Activated CD8-positive, alpha-beta memory T cell treated with anti-CD3 and anti-CD28 coated beads, Interleukin-2, amount 50 U/mL, for 1 hour (primary cell): ENCODE data around the gene MTMR12.
"Not testable (repeated sequence)": the region's sequence is repeated elsewhere in the genome, so short reads cannot be mapped to it uniquely, and the experiment has no call there.

Experiments used
- DNase-seq: peaks from one replicate; pipeline ENCODE4 v3.0.0-alpha.2; 2020; ENCODE audit errors: extremely low read depth

MTMR12 gene

GRCh38 chr5:32297181-32298058 lies 15.3 kb downstream of the MTMR12 start:
- no peak for DNase-seq

DNA sequence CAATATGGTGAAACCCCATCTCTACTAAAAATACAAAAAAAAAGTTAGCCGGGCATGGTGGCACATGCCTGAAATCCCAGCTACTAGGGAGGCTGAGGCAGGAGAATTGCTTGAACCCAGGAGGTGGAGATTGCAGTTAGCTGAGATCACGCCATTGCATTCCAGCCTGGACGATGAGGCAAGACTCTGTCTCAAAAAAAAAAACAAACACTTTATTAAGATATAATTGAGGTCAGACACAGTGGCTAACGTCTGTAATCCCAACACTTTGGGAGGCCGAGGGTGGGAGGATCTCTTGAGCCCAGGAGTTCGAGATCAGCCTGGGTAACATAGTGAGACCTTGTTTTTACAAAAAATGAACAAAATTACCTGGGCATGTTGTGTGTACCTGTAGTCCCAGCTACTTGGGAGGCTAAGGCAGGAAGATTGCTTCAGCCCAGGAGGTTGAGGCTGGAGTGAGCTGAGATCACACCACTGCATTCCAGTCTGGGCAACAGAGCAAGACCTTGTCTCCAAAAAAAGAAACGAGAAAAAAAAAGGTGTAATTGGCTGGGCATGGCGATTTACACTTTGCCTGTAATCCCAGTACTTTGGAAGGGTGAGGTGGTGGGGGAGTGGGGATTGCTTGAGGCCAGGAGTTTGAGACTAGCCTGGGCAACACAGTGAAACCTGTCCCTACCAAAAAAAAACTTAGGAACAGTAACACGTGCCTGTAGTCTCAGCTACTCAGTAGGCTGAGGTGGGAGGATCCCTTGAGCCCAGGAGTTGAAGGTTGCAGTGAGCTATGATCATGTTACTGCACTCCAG lies 16.6 kb downstream of the MTMR12 start:
- DNase-seq: not testable (repeated sequence)

GRCh38 chr5:32291591-32291990 lies 21.1 kb downstream of the MTMR12 start:
- no peak for DNase-seq

DNA sequence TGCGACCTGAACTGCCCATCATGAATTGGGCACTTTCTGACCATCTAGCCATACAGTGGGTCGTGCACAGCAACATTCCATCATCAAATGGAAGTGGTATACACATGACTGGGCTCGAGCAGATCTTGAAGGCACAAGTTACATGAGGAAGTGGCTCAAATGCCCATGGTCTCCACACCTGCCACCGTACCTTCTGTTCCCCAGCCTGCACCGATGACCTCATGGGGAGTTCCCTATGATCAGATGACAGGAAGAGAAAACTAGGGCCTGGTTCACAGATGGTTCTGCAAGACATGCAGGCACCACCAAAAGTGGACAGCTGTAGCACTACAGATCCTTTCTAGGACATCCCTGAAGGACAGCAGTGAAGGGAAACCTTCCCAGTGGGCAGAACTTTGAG lies 21.8 kb downstream of the MTMR12 start:
- DNase-seq: no peak

- DNase-seq: not testable (repeated sequence)
Observed at GRCh38 chr5:32290501-32290900, 22.2 kb downstream of the MTMR12 start.

GRCh38 chr5:32289986-32290385 lies 22.8 kb downstream of the MTMR12 start:
- not testable (repeated sequence) for DNase-seq

GRCh38 chr5:32288135-32288534 lies 24.6 kb downstream of the MTMR12 start:
- not testable (repeated sequence) for DNase-seq

- not testable (repeated sequence) for DNase-seq
Observed at GRCh38 chr5:32287525-32287924, 25.2 kb downstream of the MTMR12 start.

DNA sequence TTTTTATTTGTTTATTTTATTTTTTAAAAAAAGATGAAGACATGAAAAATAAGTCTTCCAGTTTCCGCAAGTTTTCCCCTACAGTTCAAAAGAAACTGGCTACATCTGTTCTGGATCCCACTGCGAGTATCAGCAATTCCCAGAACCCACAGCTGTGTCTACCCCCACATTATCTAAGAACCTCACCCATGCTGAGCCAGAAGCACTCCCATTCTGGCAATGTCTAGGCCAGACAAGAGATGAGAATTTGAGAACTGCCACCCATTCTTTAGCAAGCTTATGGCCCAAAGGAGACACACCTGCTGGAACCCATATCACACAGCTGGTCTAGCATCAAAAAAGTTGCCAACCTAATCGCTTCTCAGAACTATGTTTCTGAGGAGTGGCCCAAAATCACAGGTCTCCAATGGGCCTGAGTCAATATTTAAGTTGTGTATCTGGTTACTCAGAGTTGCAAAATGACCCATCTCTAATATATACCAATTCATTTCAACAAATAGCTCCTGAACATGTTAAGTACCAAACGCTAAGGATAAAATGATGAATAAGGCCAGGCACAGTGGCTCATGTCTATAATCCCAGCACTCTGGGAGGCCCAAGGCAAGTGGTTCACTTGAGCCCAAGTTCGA lies 27.1 kb downstream of the MTMR12 start:
- no peak for DNase-seq

GRCh38 chr5:32283539-32284377 lies 29.0 kb downstream of the MTMR12 start:
- DNase-seq: no peak

DNA sequence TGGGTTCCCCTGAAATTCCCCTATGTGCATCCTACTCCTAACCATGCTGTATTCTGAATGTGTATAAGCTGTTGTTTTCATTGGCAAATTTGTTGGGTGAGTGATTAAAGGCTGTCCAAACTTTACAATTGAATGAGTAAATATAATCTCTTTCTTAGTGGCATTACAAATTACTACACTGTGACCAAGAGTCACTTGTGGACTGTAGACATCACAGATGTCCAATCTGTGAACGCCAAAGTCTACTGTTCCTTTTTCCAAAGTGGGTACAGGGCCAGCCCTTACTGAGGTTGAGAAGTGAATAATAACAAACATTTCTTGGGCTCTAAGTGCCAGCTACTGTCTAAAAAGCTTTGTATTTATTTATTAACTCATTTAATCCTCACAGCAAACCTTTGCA lies 29.7 kb downstream of the MTMR12 start:
- no peak for DNase-seq

DNA sequence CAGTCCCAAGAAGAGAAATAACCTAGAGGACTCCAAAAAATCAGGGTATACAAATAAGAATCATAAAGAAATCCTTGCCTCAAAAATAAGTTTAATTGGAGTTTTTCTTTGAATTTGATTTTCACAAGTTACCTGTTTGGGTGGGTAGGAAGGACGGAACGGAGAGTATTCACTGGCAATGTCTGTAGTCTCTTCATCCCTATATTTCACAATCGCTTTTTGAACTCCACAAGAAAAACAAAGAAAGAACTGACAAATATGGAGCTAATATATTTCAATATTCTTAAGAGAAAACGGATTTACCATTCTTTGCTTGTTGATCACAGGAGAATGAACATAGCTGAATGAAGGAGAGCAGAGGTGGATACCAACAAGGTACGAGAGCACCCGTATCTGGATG lies 30.1 kb downstream of the MTMR12 start:
- no peak for DNase-seq

GRCh38 chr5:32281378-32282133 lies 31.2 kb downstream of the MTMR12 start:
- DNase-seq: not testable (repeated sequence)

DNA sequence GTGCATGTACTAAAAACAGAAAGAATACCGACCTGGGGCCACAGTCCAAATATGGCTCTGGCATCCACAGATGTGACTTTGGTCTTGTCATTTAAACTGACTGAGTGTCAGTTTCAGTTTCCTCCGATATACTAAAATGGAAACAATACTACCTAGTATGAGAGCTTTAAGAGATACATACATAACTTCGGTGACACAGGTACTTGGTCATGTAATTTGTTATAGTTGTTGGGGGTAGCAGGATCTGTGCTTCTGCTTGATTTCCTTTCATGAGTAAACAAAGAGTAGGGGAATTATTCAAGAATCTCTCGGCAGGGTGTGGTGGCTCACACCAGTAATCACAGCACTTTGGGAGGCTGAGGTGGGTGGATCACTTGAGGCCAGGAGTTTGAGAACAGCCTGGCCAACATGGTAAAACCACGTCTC lies 32.1 kb downstream of the MTMR12 start:
- DNase-seq: no peak

- no peak for DNase-seq
Observed at GRCh38 chr5:32279786-32280185, 33.0 kb downstream of the MTMR12 start.

DNA sequence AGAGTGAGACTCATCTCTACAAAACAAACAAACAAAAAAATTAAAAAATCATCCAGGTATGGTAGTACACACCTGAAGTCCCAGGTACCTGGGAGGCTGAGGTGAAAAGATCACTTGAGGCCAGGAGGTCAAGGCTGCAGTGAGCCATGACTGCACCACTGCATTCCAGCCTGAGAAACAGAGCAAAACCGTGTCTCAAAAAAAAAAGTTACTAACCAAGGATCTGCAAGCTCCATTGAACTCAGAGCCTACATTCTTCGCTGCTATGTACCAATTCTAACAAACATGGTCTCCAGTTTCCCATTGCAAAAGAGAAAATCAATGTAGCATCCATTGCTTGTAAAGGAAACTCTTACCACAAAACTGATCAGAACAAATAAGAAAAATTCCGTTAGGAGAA lies 33.5 kb downstream of the MTMR12 start:
- DNase-seq: no peak

DNA sequence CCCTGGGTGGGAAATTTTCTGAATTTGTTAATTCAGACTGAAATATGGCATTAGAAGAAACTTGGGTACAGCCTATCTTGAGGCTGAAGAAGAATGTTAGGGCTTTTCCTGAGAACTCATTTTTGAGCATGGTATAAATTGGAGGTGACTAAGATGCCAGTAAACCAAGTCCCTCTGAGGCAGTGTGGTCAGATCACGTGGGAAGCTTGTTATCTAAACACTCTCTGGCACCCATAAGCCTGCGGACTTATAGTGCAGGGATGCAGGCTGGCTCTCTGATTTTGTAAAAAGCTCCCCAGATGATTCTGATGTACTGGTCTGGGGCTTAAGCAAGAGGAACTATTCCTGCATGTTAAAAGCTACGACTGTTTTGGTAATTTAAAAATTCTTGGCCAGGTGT lies 34.3 kb downstream of the MTMR12 start:
- no peak for DNase-seq

DNA sequence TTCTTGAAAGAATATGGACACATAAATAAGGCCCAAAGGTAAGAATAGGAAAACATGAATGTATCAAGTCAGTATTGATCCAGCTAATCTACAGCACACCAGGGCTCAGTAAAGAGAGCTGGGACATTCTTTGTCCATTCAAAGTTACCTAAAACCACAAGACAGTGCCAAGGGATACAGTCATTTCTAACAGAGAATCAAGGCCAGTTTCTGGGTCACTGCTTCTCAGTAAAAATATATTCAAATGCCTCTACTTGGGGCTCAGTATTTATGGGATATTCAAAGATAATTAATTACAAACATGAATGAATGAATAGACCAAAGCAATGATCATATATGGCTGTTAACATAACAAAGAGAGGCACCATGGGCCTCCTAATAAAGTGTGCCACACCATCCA lies 34.9 kb downstream of the MTMR12 start:
- no peak for DNase-seq

DNA sequence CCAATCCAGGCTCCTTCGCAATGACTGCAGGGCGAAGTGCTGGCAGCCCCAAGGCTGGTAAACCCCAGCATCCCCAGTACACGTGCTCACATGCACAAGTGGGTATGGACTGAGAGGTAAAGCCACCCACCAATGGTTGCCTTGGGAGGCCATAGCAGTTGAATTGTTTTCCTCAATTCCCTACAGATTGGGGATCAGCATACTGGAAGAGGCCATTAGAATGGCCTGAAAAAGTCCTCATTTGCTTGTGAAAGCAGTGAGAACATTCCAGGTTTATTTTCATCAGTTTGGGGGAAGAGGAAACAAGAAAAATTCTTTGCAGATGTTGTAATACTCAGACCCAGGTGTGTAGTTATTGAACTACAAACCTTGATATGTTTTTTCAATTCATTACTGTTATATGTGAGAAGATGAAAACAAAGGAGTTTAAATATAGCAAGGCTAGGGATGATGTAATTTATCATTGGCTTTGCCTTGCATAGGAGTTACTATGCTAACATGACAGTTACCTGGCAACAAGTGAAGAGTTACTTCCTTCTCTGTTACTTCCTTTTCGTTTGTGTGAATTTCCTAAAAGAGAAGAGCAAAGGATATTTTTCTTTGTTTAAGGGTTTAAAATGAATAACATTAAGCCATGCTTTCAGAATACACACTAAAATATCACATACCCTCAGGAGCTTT lies 36.4 kb downstream of the MTMR12 start:
- DNase-seq: no peak

DNA sequence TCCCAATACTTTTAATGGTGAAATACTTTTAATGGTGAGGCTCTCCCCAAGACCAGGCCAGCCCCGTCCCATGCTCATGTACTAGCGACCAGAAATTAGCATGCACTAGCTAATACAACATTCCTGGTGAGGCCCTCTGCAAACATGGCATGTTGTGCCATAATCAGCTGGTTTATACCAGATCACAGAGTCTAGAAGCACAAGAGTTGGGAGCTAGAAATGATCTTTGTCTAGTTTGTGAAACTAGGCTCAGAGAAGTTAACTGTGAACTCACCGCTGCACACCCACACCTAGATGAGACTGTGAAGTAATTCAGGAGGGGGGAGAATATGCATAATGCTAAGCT lies 37.4 kb downstream of the MTMR12 start:
- no peak for DNase-seq
